H9 (cell line): ENCODE data around the gene SPATA6L. TPM values are rescaled to one million over a fixed set of nuclear protein-coding genes. Genes with fewer than 3 reads are reported as not detected.

ENCODE experiments used
- DNase-seq: peaks from one replicate; pipeline ENCODE4 v3.0.0-alpha.2; 2017
- H2AFZ ChIP-seq: one replicate; pipeline ENCODE4 v1.6.1; 2013; ENCODE audit warnings: mild to moderate bottlenecking, low read length, control low read depth, moderate library complexity
- H2AK5ac ChIP-seq: 2 replicates; pipeline ENCODE4 v1.6.1; 2013; ENCODE audit warnings: low read length, control low read depth, mixed read lengths; ENCODE audit not compliant: insufficient read length
- H2BK120ac ChIP-seq: one replicate; pipeline ENCODE4 v1.6.1; 2013; ENCODE audit warnings: low read depth, mild to moderate bottlenecking, low read length, control low read depth, inconsistent platforms; ENCODE audit not compliant: poor library complexity, severe bottlenecking
- H2BK12ac ChIP-seq: 2 replicates; pipeline ENCODE4 v1.6.1; 2013; ENCODE audit warnings: low read length, control low read depth, mixed read lengths, low read depth; ENCODE audit not compliant: insufficient read length
- H2BK15ac ChIP-seq: 2 replicates; pipeline ENCODE4 v1.6.1; 2013; ENCODE audit warnings: low read depth, low read length, control low read depth
- H2BK20ac ChIP-seq: one replicate; pipeline ENCODE4 v1.6.1; 2013; ENCODE audit warnings: low read depth, mild to moderate bottlenecking, low read length, control low read depth, inconsistent platforms; ENCODE audit not compliant: poor library complexity, severe bottlenecking
- H2BK5ac ChIP-seq: 2 replicates; pipeline ENCODE4 v1.6.1; 2013; ENCODE audit warnings: low read length, control low read depth, mixed read lengths; ENCODE audit not compliant: insufficient read length
- H3K14ac ChIP-seq: 2 replicates; pipeline ENCODE4 v1.6.1; 2013; ENCODE audit warnings: low read length, control low read depth; ENCODE audit not compliant: insufficient read depth
- H3K18ac ChIP-seq: 2 replicates; pipeline ENCODE4 v1.6.1; 2013; ENCODE audit warnings: low read depth, mild to moderate bottlenecking, mixed read lengths, low read length, control low read depth; ENCODE audit not compliant: insufficient read length
- H3K23ac ChIP-seq: 2 replicates; pipeline ENCODE4 v1.6.1; 2013; ENCODE audit warnings: low read length, control low read depth, mixed read lengths, low read depth; ENCODE audit not compliant: insufficient read length
- H3K23me2 ChIP-seq: 2 replicates; pipeline ENCODE4 v1.6.1; 2013; ENCODE audit warnings: low read depth, mild to moderate bottlenecking, mixed read lengths, low read length, control low read depth; ENCODE audit not compliant: insufficient read length, poor library complexity, severe bottlenecking
- H3K27ac ChIP-seq: 2 replicates; pipeline ENCODE4 v1.5.1; 2013; ENCODE audit warnings: low read length, control low read depth, mixed read lengths, low read depth; ENCODE audit not compliant: insufficient read length
- H3K27me3 ChIP-seq: 2 replicates; pipeline ENCODE4 v1.6.1; 2013; ENCODE audit warnings: low read length, control low read depth, inconsistent platforms; ENCODE audit not compliant: insufficient read depth
- H3K4ac ChIP-seq: 2 replicates; pipeline ENCODE4 v1.6.1; 2013; ENCODE audit warnings: low read depth, mild to moderate bottlenecking, control low read depth, inconsistent platforms, low read length, moderate library complexity
- H3K4me1 ChIP-seq: 2 replicates; pipeline ENCODE4 v1.6.1; 2013; ENCODE audit warnings: low read length, control low read depth, inconsistent platforms; ENCODE audit not compliant: insufficient read depth
- H3K4me2 ChIP-seq: 2 replicates; pipeline ENCODE4 v1.6.1; 2013; ENCODE audit warnings: low read length, control low read depth, mixed read lengths; ENCODE audit not compliant: insufficient read length, insufficient read depth
- H3K56ac ChIP-seq: 2 replicates; pipeline ENCODE4 v1.6.1; 2013; ENCODE audit warnings: low read depth, mild to moderate bottlenecking, mixed read lengths, low read length, control low read depth; ENCODE audit not compliant: insufficient read length
- H3K79me1 ChIP-seq: 2 replicates; pipeline ENCODE4 v1.6.1; 2013; ENCODE audit warnings: low read depth, mild to moderate bottlenecking, moderate library complexity, low read length, control low read depth, inconsistent platforms; ENCODE audit not compliant: insufficient read depth, poor library complexity, severe bottlenecking
- H3K79me2 ChIP-seq: 2 replicates; pipeline ENCODE4 v1.6.1; 2013; ENCODE audit warnings: low read length, control low read depth, inconsistent platforms; ENCODE audit not compliant: insufficient read depth
- H3K9ac ChIP-seq: 2 replicates; pipeline ENCODE4 v1.6.1; 2013; ENCODE audit warnings: low read length, control low read depth, mixed read lengths; ENCODE audit not compliant: insufficient read length; ENCODE audit errors: extremely low read depth
- H3K9me3 ChIP-seq: one replicate; pipeline ENCODE4 v1.6.1; 2013; ENCODE audit warnings: low read depth, low read length, inconsistent platforms; ENCODE audit not compliant: control insufficient read depth
- H3T11ph ChIP-seq: one replicate; pipeline ENCODE4 v1.6.1; 2013; ENCODE audit warnings: mild to moderate bottlenecking, low read length, control low read depth, inconsistent platforms
- H4K20me1 ChIP-seq: one replicate; pipeline ENCODE4 v1.6.1; 2013; ENCODE audit not compliant: control insufficient read depth, insufficient read length, insufficient read depth
- H4K5ac ChIP-seq: 2 replicates; pipeline ENCODE4 v1.6.1; 2013; ENCODE audit warnings: low read depth, mild to moderate bottlenecking, mixed read lengths, low read length, control low read depth; ENCODE audit not compliant: insufficient read length
- H4K8ac ChIP-seq: replicated peaks from 2 replicates; pipeline ENCODE4 v1.6.1; 2013; ENCODE audit warnings: low read length, control low read depth, mixed read lengths, low read depth; ENCODE audit not compliant: insufficient read length
- H4K91ac ChIP-seq: 2 replicates; pipeline ENCODE4 v1.6.1; 2013; ENCODE audit warnings: low read depth, mild to moderate bottlenecking, moderate library complexity, mixed read lengths, low read length, control low read depth; ENCODE audit not compliant: insufficient read length
- H3K27ac Mint-ChIP-seq, 3 experiments: 2 replicates in 2 of 3; 3 replicates in 1 of 3; pipeline ENCODE4 v1.8.0; 2020 to 2021; ENCODE audit warnings: mixed read lengths in 3 of 3, mild to moderate bottlenecking in 1 of 3, moderate library complexity in 1 of 3
- H3K27me3 Mint-ChIP-seq: 2 replicates; pipeline ENCODE4 v1.8.0; 2021; ENCODE audit warnings: low read depth, mild to moderate bottlenecking, moderate library complexity, mixed read lengths
- H3K36me3 Mint-ChIP-seq, 3 experiments: 2 replicates in 2 of 3; 3 replicates in 1 of 3; pipeline ENCODE4 v1.8.0; 2020 to 2021; ENCODE audit warnings: low read depth in 3 of 3, mixed read lengths in 3 of 3; ENCODE audit not compliant: insufficient read depth in 1 of 3
- H3K4me1 Mint-ChIP-seq, 2 experiments: 2 replicates each; pipeline ENCODE4 v1.8.0; 2020; ENCODE audit warnings: mixed read lengths in 2 of 2
- H3K4me3 Mint-ChIP-seq, 2 experiments: 2 replicates in 1 of 2; 3 replicates in 1 of 2; pipeline ENCODE4 v1.8.0; 2020 to 2021; ENCODE audit warnings: mild to moderate bottlenecking in 2 of 2, mixed read lengths in 2 of 2, moderate library complexity in 1 of 2
- H3K9me3 Mint-ChIP-seq, 2 experiments: 2 replicates in 1 of 2; 3 replicates in 1 of 2; pipeline ENCODE4 v1.8.0; 2020; ENCODE audit warnings: mild to moderate bottlenecking in 2 of 2, mixed read lengths in 2 of 2, moderate library complexity in 1 of 2
- CTCF ChIP-seq: fragments of 200-600 bp; sonication (generic); conservative IDR thresholded peaks from 3 replicates; pipeline ENCODE4 v1.8.0; 2021; ENCODE audit warnings: antibody characterized with exemption, mild to moderate bottlenecking
- WGBS: extraction: QIAGEN DNeasy Blood & Tissue Kit; methylation state at CpG from one replicate; pipeline ENCODE4 v1.1.7; 2013; ENCODE audit warnings: missing lambda C conversion rate, low lambda C conversion rate, mixed read lengths; ENCODE audit not compliant: insufficient read length; ENCODE audit errors: extremely low coverage; 5-methylcytosine and 5-hydroxymethylcytosine counted together
- total RNA-seq: library from RNA; stranded (reverse); gene quantifications from 2 replicates; pipeline ENCODE4 v1.2.1, GENCODE V29; 2021

The SPATA6L gene
- total RNA-seq, 1 experiment from 2014 or later, result 0.87 TPM

- Histone ChIP-seq H4K5ac (no peak overlapping the region), H3K14ac (no peak overlapping the region), H3K9me3 (no peaks in the 10 kb centered on the region), H2AFZ (no peak overlapping the region), H2BK15ac (no peak overlapping the region), H4K8ac (no peak overlapping the region), H3K79me2 (no peaks in the 10 kb centered on the region), H3K4me1 (no peaks in the 10 kb centered on the region; the same call in 1 of the 2 replicates), H3K23me2 (no peaks in the 10 kb centered on the region), H4K20me1 (no peaks in the 10 kb centered on the region), H2BK5ac (no peak overlapping the region), H3K79me1 (no peaks in the 10 kb centered on the region), H3K18ac (no peak overlapping the region), H3K4ac (no peak overlapping the region), H2BK12ac (no peak overlapping the region), H3K56ac (no peak overlapping the region), H3T11ph (no peak overlapping the region), H2BK20ac (no peak overlapping the region), H3K27ac (no peak overlapping the region), H2AK5ac (no peak overlapping the region), H4K91ac (no peak overlapping the region), H3K27me3 (no peaks in the 10 kb centered on the region), H3K23ac (no peak overlapping the region), H3K4me2 (no peak overlapping the region), H2BK120ac (no peak overlapping the region), H3K9ac (no peak overlapping the region)
- DNase-seq, result no peak
- TF ChIP-seq CTCF, result no peak
- H3K4me3 Mint-ChIP-seq, result no peak overlapping the region
- no CpG with 5 or more reads among the region's 1 CpG for WGBS
- H3K27ac Mint-ChIP-seq, result 0 out of 7 replicates have a peak overlapping the region, but pooled peaks of 1 of the 3 experiments have one; percentile 70
- peaks cover 0 to 5% of the 10 kb centered on the region in 2 experiments; a peak in 2 of 4 replicates for H3K4me1 Mint-ChIP-seq
- H3K27me3 Mint-ChIP-seq, result no peaks in the 10 kb centered on the region
- H3K36me3 Mint-ChIP-seq, result peaks cover 0 to 2% (median 0%) of the 10 kb centered on the region in 3 experiments; a peak in 1 of 7 replicates
- no peaks in the 10 kb centered on the region for H3K9me3 Mint-ChIP-seq
Observed at GRCh38 chr9:4584636-4585035, 81.6 kb downstream of the SPATA6L start.
